IPS DF 6.9 (cell line): Measurements from ENCODE around the gene RMI2.
"Not testable (repeated sequence)": the region's sequence is repeated elsewhere in the genome, so short reads cannot be mapped to it uniquely, and the experiment has no call there.

Experiments
- DNase-seq: peaks from one replicate; pipeline ENCODE4 v3.0.0-alpha.2; 2013; ENCODE audit warnings: low read depth, low spot score
- H3K27ac ChIP-seq: one replicate; pipeline ENCODE4 v1.5.1; 2013; ENCODE audit warnings: low read length, control low read depth
- H3K27me3 ChIP-seq: 2 replicates; pipeline ENCODE4 v1.6.1; 2013; ENCODE audit warnings: mild to moderate bottlenecking, low read length; ENCODE audit not compliant: control insufficient read depth, insufficient read depth
- H3K36me3 ChIP-seq: 2 replicates; pipeline ENCODE4 v1.6.1; 2013; ENCODE audit warnings: low read length; ENCODE audit not compliant: control insufficient read depth, insufficient read depth
- H3K4me1 ChIP-seq: 2 replicates; pipeline ENCODE4 v1.6.1; 2013; ENCODE audit warnings: low read length; ENCODE audit not compliant: control insufficient read depth, insufficient read depth
- H3K4me3 ChIP-seq: 2 replicates; pipeline ENCODE4 v1.5.1; 2013; ENCODE audit warnings: mild to moderate bottlenecking, low read length
- H3K9me3 ChIP-seq: 2 replicates; pipeline ENCODE4 v1.6.1; 2013; ENCODE audit warnings: low read length, inconsistent platforms; ENCODE audit not compliant: control insufficient read depth, insufficient read depth
- WGBS: extraction: QIAGEN DNeasy Blood & Tissue Kit; methylation state at CpG from one replicate; pipeline ENCODE4 v1.1.7; 2013; ENCODE audit warnings: mixed read lengths, missing lambda C conversion rate; ENCODE audit not compliant: insufficient read length, insufficient coverage; 5-methylcytosine and 5-hydroxymethylcytosine counted together

Gene RMI2

GRCh38 chr16:11356573-11357331 lies 11.5 kb downstream of the RMI2 start:
- H3K4me1 ChIP-seq = no peaks in the 10 kb centered on the region; the same call in 1 of the 2 replicates
- peak; percentile 55 for DNase-seq

GRCh38 chr16:11358531-11358930 lies 13.3 kb downstream of the RMI2 start:
- no peak for DNase-seq
- H3K4me3 ChIP-seq = no peak overlapping the region
- no peaks in the 10 kb centered on the region for H3K27me3 ChIP-seq
- WGBS = no CpG with 5 or more reads among the region's 7 CpGs
- no peaks in the 10 kb centered on the region for H3K9me3 ChIP-seq
- H3K36me3 ChIP-seq = no peaks in the 10 kb centered on the region
- no peak overlapping the region for H3K27ac ChIP-seq
- H3K4me1 ChIP-seq = no peaks in the 10 kb centered on the region; the same call in 1 of the 2 replicates

More at GRCh38 chr16:11356573-11357331, 11.5 kb downstream of the RMI2 start:
- Histone ChIP-seq H3K9me3 (no peaks in the 10 kb centered on the region), H3K4me3 (no peak overlapping the region), H3K36me3 (no peaks in the 10 kb centered on the region), H3K27ac (no peak overlapping the region), H3K27me3 (no peaks in the 10 kb centered on the region)
- no CpG with 5 or more reads among the region's 15 CpGs for WGBS

GRCh38 chr16:11359370-11359769 lies 14.1 kb downstream of the RMI2 start:
- no peaks in the 10 kb centered on the region; the same call in 1 of the 2 replicates for H3K4me1 ChIP-seq
- no CpG with 5 or more reads among the region's 5 CpGs for WGBS
- H3K4me3 ChIP-seq = no peak overlapping the region
- no peak overlapping the region for H3K27ac ChIP-seq
- H3K27me3 ChIP-seq = no peaks in the 10 kb centered on the region
- DNase-seq = no peak
- no peaks in the 10 kb centered on the region for H3K9me3 ChIP-seq
- no peaks in the 10 kb centered on the region for H3K36me3 ChIP-seq

GRCh38 chr16:11360641-11361373 lies 15.5 kb downstream of the RMI2 start:
- no peak for DNase-seq

GRCh38 chr16:11361701-11362451 lies 16.6 kb downstream of the RMI2 start:
- no CpG with 5 or more reads among the region's 16 CpGs for WGBS
- Histone ChIP-seq H3K4me3 (no peak overlapping the region), H3K9me3 (no peaks in the 10 kb centered on the region), H3K36me3 (no peaks in the 10 kb centered on the region), H3K27ac (no peak overlapping the region), H3K27me3 (no peaks in the 10 kb centered on the region), H3K4me1 (no peaks in the 10 kb centered on the region)
- DNase-seq = no peak

More at GRCh38 chr16:11360641-11361373, 15.5 kb downstream of the RMI2 start:
- no peaks in the 10 kb centered on the region for H3K9me3 ChIP-seq
- H3K27ac ChIP-seq = no peak overlapping the region
- WGBS = no CpG with 5 or more reads among the region's 13 CpGs
- no peaks in the 10 kb centered on the region for H3K27me3 ChIP-seq
- H3K36me3 ChIP-seq = no peaks in the 10 kb centered on the region
- H3K4me3 ChIP-seq = no peak overlapping the region
- no peaks in the 10 kb centered on the region for H3K4me1 ChIP-seq

- H3K27ac ChIP-seq = no peak overlapping the region
- no peaks in the 10 kb centered on the region for H3K36me3 ChIP-seq
- no peak overlapping the region for H3K4me3 ChIP-seq
These were observed 18.6 kb downstream of the RMI2 start for GRCh38 chr16:11363927-11364258.

GRCh38 chr16:11367483-11367906 lies 22.2 kb downstream of the RMI2 start:
- no peak for DNase-seq
- Histone ChIP-seq H3K36me3 (no peaks in the 10 kb centered on the region), H3K27ac (no peak overlapping the region), H3K4me3 (no peak overlapping the region), H3K27me3 (no peaks in the 10 kb centered on the region), H3K4me1 (no peaks in the 10 kb centered on the region), H3K9me3 (no peaks in the 10 kb centered on the region)
- no CpG with 5 or more reads among the region's 5 CpGs for WGBS

More at GRCh38 chr16:11363927-11364258, 18.6 kb downstream of the RMI2 start:
- Histone ChIP-seq H3K9me3 (no peaks in the 10 kb centered on the region), H3K27me3 (no peaks in the 10 kb centered on the region), H3K4me1 (no peaks in the 10 kb centered on the region)
- no CpG with 5 or more reads among the region's 7 CpGs for WGBS
- DNase-seq = no peak

GRCh38 chr16:11370084-11370931 lies 25.0 kb downstream of the RMI2 start:
- no peak overlapping the region for H3K27ac ChIP-seq
- no peak for DNase-seq
- no peaks in the 10 kb centered on the region for H3K9me3 ChIP-seq
- no CpG with 5 or more reads among the region's 7 CpGs for WGBS
- H3K4me3 ChIP-seq = no peak overlapping the region
- H3K36me3 ChIP-seq = no peaks in the 10 kb centered on the region
- H3K4me1 ChIP-seq = no peaks in the 10 kb centered on the region
- H3K27me3 ChIP-seq = no peaks in the 10 kb centered on the region

- H3K27me3 ChIP-seq, H3K9me3 ChIP-seq, DNase-seq, H3K36me3 ChIP-seq, H3K27ac ChIP-seq, H3K4me3 ChIP-seq, H3K4me1 ChIP-seq: not testable (repeated sequence)
- no CpG with 5 or more reads among the region's 13 CpGs for WGBS
These were observed 25.6 kb downstream of the RMI2 start for GRCh38 chr16:11370932-11371279.
